Endothelial cell of umbilical vein (primary cell): ENCODE results near the gene ARID5A. TPM values are rescaled to one million over a fixed set of nuclear protein-coding genes. Genes with fewer than 3 reads are reported as not detected.

Experiments used
- BruUV-seq: library from RNA; stranded (reverse); fragments of 400-500 nt; replicated peaks from 2 replicates; lab custom pipeline; 2021; lab: Mats Ljungman, UMichigan
- CTCF ChIA-PET: fragments of 300-600, 350-600 bp; sonication (Branson Sonifier 250); formaldehyde crosslinking; loops from one replicate; lab custom pipeline; 2021; ENCODE audit warnings: antibody characterized with exemption, inconsistent platforms; lab: Charles Lee
- POLR2A ChIA-PET: fragments of 300-600, 350-600 bp; sonication (Branson Sonifier 250); formaldehyde crosslinking; loops from one replicate; lab custom pipeline; 2021; ENCODE audit warnings: antibody characterized with exemption, inconsistent platforms; lab: Charles Lee
- DNase-seq: peaks from one replicate; pipeline ENCODE4 v3.0.0-alpha.2; 2011; ENCODE audit warnings: low read depth, low spot score
- FAIRE-seq: peaks from 2 replicates; lab custom pipeline; 2011; peaks lifted over from hg19 to GRCh38; lab: Jason Lieb, UNC
- H2AFZ ChIP-seq: 2 replicates; pipeline ENCODE4 v1.6.0; 2012; ENCODE audit warnings: low read depth, low read length, control low read depth, inconsistent platforms
- H3K27ac ChIP-seq: 2 replicates; pipeline ENCODE4 v1.5.1; 2011; ENCODE audit warnings: low read depth, mild to moderate bottlenecking, control low read depth, low read length, moderate library complexity; ENCODE audit not compliant: insufficient read depth
- H3K27me3 ChIP-seq, 2 experiments: 2 replicates each; pipeline versions ENCODE4 v1.6.0 to v1.6.1; 2011; ENCODE audit warnings: low read length in 2 of 2, mixed read lengths in 1 of 2; ENCODE audit not compliant: control insufficient read depth in 2 of 2, insufficient read depth in 2 of 2
- H3K36me3 ChIP-seq, 2 experiments: 2 replicates in 1 of 2; 3 replicates in 1 of 2; pipeline ENCODE4 v1.5.1; 2011; ENCODE audit warnings: low read length in 2 of 2, mild to moderate bottlenecking in 1 of 2, moderate library complexity in 1 of 2; ENCODE audit not compliant: control insufficient read depth in 2 of 2, insufficient read depth in 2 of 2; ENCODE audit errors: extremely low read depth in 1 of 2
- H3K4me1 ChIP-seq: 3 replicates; pipeline ENCODE4 v1.5.1; 2011; ENCODE audit warnings: mild to moderate bottlenecking, low read length; ENCODE audit not compliant: control insufficient read depth, insufficient read depth; ENCODE audit errors: extremely low read depth
- H3K4me2 ChIP-seq: 2 replicates; pipeline ENCODE4 v1.6.1; 2011; ENCODE audit warnings: low read length, control low read depth, mixed read lengths; ENCODE audit not compliant: insufficient read depth
- H3K4me3 ChIP-seq, 3 experiments: fragments of 200-600 bp in 1 of 3; sonication (generic), shearing (Covaris generic) in 1 of 3; replicated peaks in 1 of 3; 2 replicates each; pipeline ENCODE4 v1.5.1; 2011 to 2016; ENCODE audit warnings: control low read depth in 3 of 3, low read length in 3 of 3, mild to moderate bottlenecking in 2 of 3, inconsistent platforms in 1 of 3, low read depth in 1 of 3, moderate library complexity in 1 of 3; ENCODE audit not compliant: insufficient read depth in 1 of 3
- H3K79me2 ChIP-seq: 2 replicates; pipeline ENCODE4 v1.6.0; 2012; ENCODE audit warnings: low read length, inconsistent platforms; ENCODE audit not compliant: control insufficient read depth, insufficient read depth
- H3K9ac ChIP-seq: replicated peaks from 2 replicates; pipeline ENCODE3; 2011; ENCODE audit warnings: low read length, control low read depth; ENCODE audit not compliant: insufficient read depth; ENCODE audit errors: extremely low read depth
- H3K9me1 ChIP-seq: replicated peaks from 3 replicates; pipeline ENCODE4 v1.6.0; 2011; ENCODE audit warnings: mild to moderate bottlenecking, low read length; ENCODE audit not compliant: control insufficient read depth, insufficient read depth; ENCODE audit errors: extremely low read depth
- H3K9me3 ChIP-seq: replicated peaks from 2 replicates; pipeline ENCODE4 v1.5.1; 2012; ENCODE audit warnings: low read length, inconsistent platforms; ENCODE audit not compliant: control insufficient read depth, insufficient read depth
- H4K20me1 ChIP-seq: replicated peaks from 2 replicates; pipeline ENCODE3; 2011; ENCODE audit warnings: mild to moderate bottlenecking, low read length; ENCODE audit not compliant: control insufficient read depth, insufficient read depth; ENCODE audit errors: extremely low read depth
- CTCF ChIP-seq, 2 donors: IDR thresholded peaks; 1 replicate in 1 of 2; 2 replicates in 1 of 2; pipeline ENCODE4 v1.5.1; 2011; ENCODE audit warnings: low read length in 2 of 2, mild to moderate bottlenecking in 2 of 2, moderate library complexity in 2 of 2, control low read depth in 1 of 2, inconsistent platforms in 1 of 2, low read depth in 1 of 2; ENCODE audit not compliant: insufficient read depth in 1 of 2; ENCODE audit errors: extremely low read depth in 1 of 2
- FOS ChIP-seq: IDR thresholded peaks from 2 replicates; pipeline ENCODE4 v1.6.1; 2011; ENCODE audit warnings: mild to moderate bottlenecking, low read length, moderate library complexity, borderline replicate concordance; ENCODE audit not compliant: insufficient read depth
- GATA2 ChIP-seq: IDR thresholded peaks from 2 replicates; pipeline ENCODE4 v1.7.0; 2011; ENCODE audit warnings: low read depth, mild to moderate bottlenecking, moderate library complexity, mixed read lengths, low read length; ENCODE audit not compliant: insufficient read length, insufficient read depth
- JUN ChIP-seq: IDR thresholded peaks from 2 replicates; pipeline ENCODE4 v1.6.1; 2011; ENCODE audit warnings: borderline replicate concordance, low read depth; ENCODE audit not compliant: insufficient read length, insufficient read depth
- MAX ChIP-seq: IDR thresholded peaks from 2 replicates; pipeline ENCODE4 v1.6.1; 2011; ENCODE audit not compliant: insufficient read depth, insufficient read length
- MYC ChIP-seq: IDR thresholded peaks from one replicate; pipeline ENCODE4 v1.6.1; 2011; ENCODE audit warnings: mild to moderate bottlenecking, low read depth, low read length
- POLR2A ChIP-seq: IDR thresholded peaks from 2 replicates; pipeline ENCODE4 v1.6.1; 2012; ENCODE audit warnings: low read depth, mild to moderate bottlenecking, control low read depth, low read length
- POLR2AphosphoS5 ChIP-seq: IDR thresholded peaks from 2 replicates; pipeline ENCODE4 v1.6.1; 2012; ENCODE audit warnings: low read depth, mild to moderate bottlenecking, control low read depth, low read length, moderate library complexity; ENCODE audit not compliant: insufficient read depth
- dilution Hi-C: fragments of 300-500 bp; cut with MboI; formaldehyde crosslinking; loops from one replicate; pipeline ENCODE4 v1.15.0; 2019; ENCODE audit warnings: low sequenced_read_pairs; ENCODE audit not compliant: extremely low pct_ligation_motif_present
- intact Hi-C: fragments of 100-400 bp; cut with micrococcal nuclease; formaldehyde crosslinking; loops from one replicate; pipeline ENCODE4 v1.10.0; 2022
- polyA plus RNA-seq, 4 experiments: library from polyadenylated mRNA; depleted of rRNA in 3 of 4; stranded (reverse) in 3 of 4; unstranded in 1 of 4; fragments of >200 nt; gene quantifications; 2 replicates each; pipeline versions ENCODE4 v1.2.1 to v1.2.3, GENCODE V29; 2011 to 2012; ENCODE audit warnings: missing spikeins in 1 of 4
- total RNA-seq: library from RNA; stranded (reverse); gene quantifications from 2 replicates; pipeline ENCODE4 v1.2.3, GENCODE V29; 2021

ARID5A gene
- total and polyA plus RNA-seq, 2 donors (not counting 3 experiments of a cell fraction or from before 2014, with no cell fraction given) = 18.0 to 24.7 TPM

- H3K4me3 ChIP-seq = no peak overlapping the region
- peaks cover 22% of the 10 kb centered on the region for H3K4me1 ChIP-seq
- CTCF ChIA-PET = interaction anchor here (8.7 kb wide), 1 partner anchor 10 kb away, joined by 130 read pairs; no protein-coding TSS in a partner anchor
- no peak overlapping the region for H3K9ac ChIP-seq
- DNase-seq (no peak), FAIRE-seq (no peak)
- H2AFZ ChIP-seq = no peak overlapping the region
- intact Hi-C loops (no loop called here), dilution Hi-C loops (no loop called here)
- BruUV-seq = no TSS peak
- no peak overlapping the region for H3K4me2 ChIP-seq
- POLR2A ChIA-PET = interaction anchor here (0.6 kb wide), 1 partner anchor 15 kb away, joined by 6 read pairs; no protein-coding TSS in a partner anchor
- no peaks in the 10 kb centered on the region for H3K9me1 ChIP-seq
- H3K36me3 ChIP-seq = peaks cover 5 to 13% of the 10 kb centered on the region in 2 experiments
- H3K9me3 ChIP-seq = no peaks in the 10 kb centered on the region
- TF ChIP-seq MYC (no peak), POLR2A (no peak), JUN (no peak), FOS (no peak)
- H4K20me1 ChIP-seq = peaks cover 2% of the 10 kb centered on the region
- no peaks in the 10 kb centered on the region for H3K27me3 ChIP-seq
- H3K27ac ChIP-seq = no peak overlapping the region
- peaks cover 41% of the 10 kb centered on the region for H3K79me2 ChIP-seq
Measured at GRCh38 chr2:96542357-96542977, 5.9 kb downstream of the ARID5A start.

- no peak for FAIRE-seq
Measured at GRCh38 chr2:96546321-96546720, 9.8 kb downstream of the ARID5A start.

More at GRCh38 chr2:96546321-96546720, 9.8 kb downstream of the ARID5A start:
- Histone ChIP-seq H3K9me3 (no peaks in the 10 kb centered on the region), H3K4me3 (no peak overlapping the region), H3K79me2 (peaks cover 12% of the 10 kb centered on the region), H3K27me3 (no peaks in the 10 kb centered on the region), H3K27ac (no peak overlapping the region), H3K9me1 (no peaks in the 10 kb centered on the region), H3K4me2 (no peak overlapping the region), H2AFZ (no peak overlapping the region), H4K20me1 (peaks cover under 1% of the 10 kb centered on the region), H3K36me3 (peaks cover 5 to 40% of the 10 kb centered on the region in 2 experiments), H3K4me1 (no peaks in the 10 kb centered on the region), H3K9ac (no peak overlapping the region)
- dilution Hi-C loops (no loop called here), intact Hi-C loops (no loop called here)
- BruUV-seq = no TSS peak
- DNase-seq = no peak
- ChIA-PET CTCF (no interaction called here), POLR2A (no interaction called here)
- TF ChIP-seq CTCF (IDR thresholded peaks at IDR 0.05; ENCODE audit: extremely low read depth in 1 of 2, insufficient read depth in 1 of 2, low read depth in 1 of 2, low read length in 2 of 2) = no peak
- TF ChIP-seq GATA2 = no peak
- TF ChIP-seq MYC = no peak
- no peak for TF ChIP-seq JUN
- TF ChIP-seq POLR2A = no peak
- no peak for TF ChIP-seq POLR2AphosphoS5
- no peak for TF ChIP-seq MAX
